Hepatocyte (in vitro differentiated cells): ENCODE data around the gene TAF9B.

ENCODE experiments used
- EZH2 ChIP-seq: fragments of 200-600 bp; sonication (generic); IDR thresholded peaks from 2 replicates; pipeline ENCODE4 v1.6.1; 2016; ENCODE audit warnings: antibody characterized with exemption, mild to moderate bottlenecking, borderline replicate concordance
- TF ChIP-seq, protein P1 (sequence below): fragments of 200-600 bp; sonication (generic); IDR thresholded peaks from 2 replicates; pipeline ENCODE4 v1.5.1; 2016; ENCODE audit warnings: antibody characterized with exemption, mild to moderate bottlenecking; ENCODE audit not compliant: poor library complexity

GRCh38 chrX:78125148-78125547 lies 14.3 kb downstream of the TAF9B start:
- TF ChIP-seq, protein P1, sequence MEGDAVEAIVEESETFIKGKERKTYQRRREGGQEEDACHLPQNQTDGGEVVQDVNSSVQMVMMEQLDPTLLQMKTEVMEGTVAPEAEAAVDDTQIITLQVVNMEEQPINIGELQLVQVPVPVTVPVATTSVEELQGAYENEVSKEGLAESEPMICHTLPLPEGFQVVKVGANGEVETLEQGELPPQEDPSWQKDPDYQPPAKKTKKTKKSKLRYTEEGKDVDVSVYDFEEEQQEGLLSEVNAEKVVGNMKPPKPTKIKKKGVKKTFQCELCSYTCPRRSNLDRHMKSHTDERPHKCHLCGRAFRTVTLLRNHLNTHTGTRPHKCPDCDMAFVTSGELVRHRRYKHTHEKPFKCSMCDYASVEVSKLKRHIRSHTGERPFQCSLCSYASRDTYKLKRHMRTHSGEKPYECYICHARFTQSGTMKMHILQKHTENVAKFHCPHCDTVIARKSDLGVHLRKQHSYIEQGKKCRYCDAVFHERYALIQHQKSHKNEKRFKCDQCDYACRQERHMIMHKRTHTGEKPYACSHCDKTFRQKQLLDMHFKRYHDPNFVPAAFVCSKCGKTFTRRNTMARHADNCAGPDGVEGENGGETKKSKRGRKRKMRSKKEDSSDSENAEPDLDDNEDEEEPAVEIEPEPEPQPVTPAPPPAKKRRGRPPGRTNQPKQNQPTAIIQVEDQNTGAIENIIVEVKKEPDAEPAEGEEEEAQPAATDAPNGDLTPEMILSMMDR = no peak
- no peak for TF ChIP-seq EZH2
